B cell (primary cell): ENCODE results near the gene KLHL11. TPM values are rescaled to one million over a fixed set of nuclear protein-coding genes. Genes with fewer than 3 reads are reported as not detected.

Experiments
- ATAC-seq: fragments of 200-7000 bp; cut with Tn5 transposase; one replicate; pipeline ENCODE4 v1.10.0; 2021; ENCODE audit warnings: low read depth, mild to moderate bottlenecking, moderate number of reproducible peaks, moderate library complexity
- CTCF ChIA-PET: fragments of 350-600 bp; sonication (Branson Sonifier 250); formaldehyde crosslinking; loops from one replicate; lab custom pipeline; 2021; ENCODE audit warnings: antibody characterized with exemption, inconsistent platforms; lab: Charles Lee
- POLR2A ChIA-PET: fragments of 350-600 bp; sonication (Branson Sonifier 250); formaldehyde crosslinking; loops from one replicate; lab custom pipeline; 2021; ENCODE audit warnings: antibody characterized with exemption; lab: Charles Lee
- DNase-seq: peaks from one replicate; pipeline ENCODE4 v3.0.0; 2013
- H2AFZ ChIP-seq: 2 replicates; pipeline ENCODE4 v1.6.1; 2012; ENCODE audit warnings: mild to moderate bottlenecking, low read depth, low read length; ENCODE audit not compliant: insufficient read depth, poor library complexity, severe bottlenecking
- H3K27ac ChIP-seq, 2 donors: 1 replicate in 1 of 2; 2 replicates in 1 of 2; pipeline ENCODE4 v1.5.1; 2012 to 2013; ENCODE audit warnings: low read length in 2 of 2, mild to moderate bottlenecking in 2 of 2, moderate library complexity in 1 of 2
- H3K27me3 ChIP-seq, 4 experiments: fragments of 200-600 bp in 1 of 4; sonication (generic) in 1 of 4; replicated peaks in 1 of 4; 1 replicate in 2 of 4; 2 replicates in 2 of 4; pipeline versions ENCODE4 v1.6.1 to v1.7.0; 2013 to 2016; ENCODE audit warnings: low read length in 3 of 4, mild to moderate bottlenecking in 2 of 4, mixed read lengths in 1 of 4, moderate library complexity in 1 of 4; ENCODE audit not compliant: insufficient read depth in 4 of 4, control insufficient read depth in 3 of 4; ENCODE audit errors: control extremely low read depth in 1 of 4
- H3K36me3 ChIP-seq, 2 experiments: replicated peaks in 1 of 2; 1 replicate in 1 of 2; 2 replicates in 1 of 2; pipeline versions ENCODE4 v1.6.1 to v1.7.1; 2013; ENCODE audit warnings: low read length in 1 of 2; ENCODE audit not compliant: insufficient read depth in 2 of 2, control insufficient read depth in 1 of 2; ENCODE audit errors: control extremely low read depth in 1 of 2, extremely low read depth in 1 of 2
- H3K4me1 ChIP-seq, 2 donors: fragments of 200-600 bp in 1 of 2; sonication (generic) in 1 of 2; 1 replicate in 1 of 2; 2 replicates in 1 of 2; pipeline versions ENCODE4 v1.5.1 to v1.6.1; 2013 to 2017; ENCODE audit warnings: low read length in 2 of 2; ENCODE audit not compliant: control insufficient read depth in 2 of 2, insufficient read depth in 2 of 2
- H3K4me2 ChIP-seq: replicated peaks from 2 replicates; pipeline ENCODE3; 2012; ENCODE audit warnings: mild to moderate bottlenecking, low read depth, low read length; ENCODE audit not compliant: poor library complexity, severe bottlenecking
- H3K4me3 ChIP-seq, 5 experiments: fragments of 200-600 bp in 1 of 5; sonication (generic) in 1 of 5; 1 replicate in 3 of 5; 2 replicates in 2 of 5; pipeline versions ENCODE4 v1.5.1 to v1.7.0; 2011 to 2016; ENCODE audit warnings: low read length in 4 of 5, mild to moderate bottlenecking in 4 of 5, low read depth in 2 of 5, control low read depth in 1 of 5, moderate library complexity in 1 of 5; ENCODE audit not compliant: insufficient read depth in 1 of 5; ENCODE audit errors: control extremely low read depth in 1 of 5, extremely low read depth in 1 of 5
- H3K79me2 ChIP-seq: fragments of 200-600 bp; sonication (generic); one replicate; pipeline ENCODE4 v1.6.0; 2016; ENCODE audit warnings: low read length; ENCODE audit not compliant: control insufficient read depth, insufficient read depth
- H3K9ac ChIP-seq: fragments of 200-600 bp; sonication (generic); 2 replicates; pipeline ENCODE4 v1.6.1; 2017; ENCODE audit warnings: mild to moderate bottlenecking, low read length, moderate library complexity
- H3K9me3 ChIP-seq, 3 donors: one replicate each; pipeline versions ENCODE4 v1.6.1 to v1.7.1; 2013; ENCODE audit warnings: low read length in 2 of 3; ENCODE audit not compliant: control insufficient read depth in 2 of 3, insufficient read depth in 1 of 3; ENCODE audit errors: control extremely low read depth in 1 of 3
- H4K20me1 ChIP-seq: 2 replicates; pipeline ENCODE4 v1.6.0; 2012; ENCODE audit warnings: mild to moderate bottlenecking, low read length; ENCODE audit not compliant: insufficient read depth, control insufficient read depth, poor library complexity, severe bottlenecking
- H3K27ac Mint-ChIP-seq: one replicate; pipeline ENCODE4 v1.8.0; 2021; ENCODE audit warnings: mixed read lengths
- H3K27me3 Mint-ChIP-seq: one replicate; pipeline ENCODE4 v1.8.0; 2021; ENCODE audit warnings: mixed read lengths
- H3K4me1 Mint-ChIP-seq: one replicate; pipeline ENCODE4 v1.8.0; 2021; ENCODE audit warnings: mixed read lengths
- H3K4me3 Mint-ChIP-seq: one replicate; pipeline ENCODE4 v1.8.0; 2021; ENCODE audit warnings: mixed read lengths
- H3K9me3 Mint-ChIP-seq: one replicate; pipeline ENCODE4 v1.8.0; 2022; ENCODE audit warnings: mixed read lengths; ENCODE audit not compliant: insufficient read depth
- EZH2 ChIP-seq: IDR thresholded peaks from 2 replicates; pipeline ENCODE4 v1.6.1; 2012; ENCODE audit warnings: borderline replicate concordance, low read depth, mild to moderate bottlenecking, moderate library complexity, low read length; ENCODE audit not compliant: insufficient read depth, poor library complexity, severe bottlenecking
- WGBS: methylation state at CpG from one replicate; pipeline ENCODE4 v1.1.5; 2013; ENCODE audit warnings: missing lambda C conversion rate; ENCODE audit not compliant: insufficient coverage; 5-methylcytosine and 5-hydroxymethylcytosine counted together
- intact Hi-C: fragments of 100-400 bp; cut with micrococcal nuclease; formaldehyde crosslinking; loops from one replicate; pipeline ENCODE4 v1.10.0; 2022
- polyA plus RNA-seq: library from polyadenylated mRNA; depleted of rRNA; stranded (reverse); fragments of >200 nt; gene quantifications from 2 replicates; pipeline ENCODE4 v1.2.3, GENCODE V29; 2012
- total RNA-seq, 2 donors: library from RNA; stranded (reverse); fragments of 120-200 nt in 1 of 2; gene quantifications; 1 replicate in 1 of 2; 2 replicates in 1 of 2; pipeline versions ENCODE4 v1.2.3 to v1.2.4, GENCODE V29; 2013 to 2022
- TF ChIP-seq, protein P1 (sequence below): fragments of 200-600 bp; IDR thresholded peaks from one replicate; pipeline ENCODE4 v1.8.0; 2022; ENCODE audit warnings: antibody characterized with exemption, mild to moderate bottlenecking

The KLHL11 gene
- total and polyA plus RNA-seq, 2 donors (not counting 1 experiment from before 2014, with no cell fraction given) = 4.2 to 18.7 TPM

DNA sequence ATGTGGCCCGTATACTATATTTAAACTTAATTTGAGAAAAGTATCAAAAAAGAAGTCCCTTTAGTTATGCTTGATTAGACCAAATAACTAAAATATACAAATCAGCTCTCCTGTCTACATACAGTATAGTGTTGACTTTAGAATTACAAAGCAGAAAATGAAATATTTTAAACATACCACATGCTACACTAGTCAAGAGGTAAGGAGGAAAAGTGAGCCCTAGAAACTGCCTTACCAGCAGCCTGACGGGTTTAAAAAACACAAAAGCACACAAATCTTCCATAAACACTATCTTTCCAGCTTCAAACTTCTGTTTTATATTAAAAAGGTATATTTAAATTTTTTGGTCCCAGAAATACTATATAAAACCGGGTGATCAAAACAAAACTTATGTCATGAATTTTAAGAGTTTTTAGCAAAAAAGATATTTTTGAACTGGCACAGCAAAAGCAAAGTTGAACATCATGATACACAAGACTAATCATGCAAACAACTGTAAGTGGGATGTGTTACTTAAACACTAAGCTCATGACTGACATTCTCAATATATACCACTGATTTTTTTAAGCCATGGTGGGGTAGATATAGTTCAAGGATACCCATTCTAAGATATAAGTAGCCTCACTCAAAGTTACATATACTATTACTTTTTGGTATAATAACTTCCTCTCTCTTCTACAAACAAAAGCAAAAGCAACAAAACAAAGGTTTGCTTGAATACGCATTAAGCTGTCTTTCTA, 15.8 kb downstream of the KLHL11 start:
- Histone ChIP-seq H3K27ac (peak overlapping the region in 1 of 2 donors; percentile 13), H4K20me1 (peaks cover 36% of the 10 kb centered on the region), H3K9ac (no peak overlapping the region), H3K4me2 (no peak overlapping the region), H3K4me1 (peaks cover 8 to 12% of the 10 kb centered on the region in 2 donors), H3K4me3 (no peak overlapping the region), H3K36me3 (peaks cover 2 to 18% of the 10 kb centered on the region in 2 experiments), H3K27me3 (no peaks in the 10 kb centered on the region), H3K79me2 (peaks cover 43% of the 10 kb centered on the region), H3K9me3 (no peaks in the 10 kb centered on the region), H2AFZ (no peak overlapping the region)
- no peak for DNase-seq
- no CpG with 5 or more reads among the region's 4 CpGs for WGBS
- TF ChIP-seq EZH2 = no peak
- TF ChIP-seq, protein P1, sequence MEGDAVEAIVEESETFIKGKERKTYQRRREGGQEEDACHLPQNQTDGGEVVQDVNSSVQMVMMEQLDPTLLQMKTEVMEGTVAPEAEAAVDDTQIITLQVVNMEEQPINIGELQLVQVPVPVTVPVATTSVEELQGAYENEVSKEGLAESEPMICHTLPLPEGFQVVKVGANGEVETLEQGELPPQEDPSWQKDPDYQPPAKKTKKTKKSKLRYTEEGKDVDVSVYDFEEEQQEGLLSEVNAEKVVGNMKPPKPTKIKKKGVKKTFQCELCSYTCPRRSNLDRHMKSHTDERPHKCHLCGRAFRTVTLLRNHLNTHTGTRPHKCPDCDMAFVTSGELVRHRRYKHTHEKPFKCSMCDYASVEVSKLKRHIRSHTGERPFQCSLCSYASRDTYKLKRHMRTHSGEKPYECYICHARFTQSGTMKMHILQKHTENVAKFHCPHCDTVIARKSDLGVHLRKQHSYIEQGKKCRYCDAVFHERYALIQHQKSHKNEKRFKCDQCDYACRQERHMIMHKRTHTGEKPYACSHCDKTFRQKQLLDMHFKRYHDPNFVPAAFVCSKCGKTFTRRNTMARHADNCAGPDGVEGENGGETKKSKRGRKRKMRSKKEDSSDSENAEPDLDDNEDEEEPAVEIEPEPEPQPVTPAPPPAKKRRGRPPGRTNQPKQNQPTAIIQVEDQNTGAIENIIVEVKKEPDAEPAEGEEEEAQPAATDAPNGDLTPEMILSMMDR = no peak
- no peaks in the 10 kb centered on the region for H3K27me3 Mint-ChIP-seq
- peak; percentile 28 for ATAC-seq
- peak overlapping the region; percentile 23 for H3K27ac Mint-ChIP-seq
- POLR2A ChIA-PET = no interaction called here
- CTCF ChIA-PET = interaction anchor here (0.8 to 1.5 kb wide), 3 partner anchors 10 to 63 kb away, joined by 3 read pairs; partner anchors contain the start of gene JUP
- intact Hi-C loops = no loop called here
- peaks cover 33% of the 10 kb centered on the region for H3K4me1 Mint-ChIP-seq
- no peak overlapping the region for H3K4me3 Mint-ChIP-seq
- H3K9me3 Mint-ChIP-seq = no peaks in the 10 kb centered on the region

DNA sequence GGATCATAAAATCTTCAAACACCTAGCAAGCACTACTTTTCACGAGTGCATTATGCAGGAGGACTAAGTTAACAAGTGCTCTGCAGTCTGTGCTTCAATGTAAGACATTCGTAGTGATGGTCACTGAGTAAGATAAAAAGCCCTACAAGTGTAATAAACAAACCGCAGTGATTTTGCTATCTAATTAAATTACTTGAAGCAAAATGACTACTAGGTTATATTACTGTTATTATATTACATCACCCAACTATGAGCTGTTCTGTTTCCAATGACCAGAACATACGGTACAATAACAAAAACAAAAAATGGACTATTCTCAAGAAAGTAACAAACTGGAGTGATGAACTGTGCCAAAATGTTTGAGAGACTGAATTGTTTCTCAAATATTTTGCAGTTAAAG, 16.4 kb downstream of the KLHL11 start:
- Mint-ChIP-seq H3K27ac (peak overlapping the region; percentile 23), H3K27me3 (no peaks in the 10 kb centered on the region), H3K4me3 (no peak overlapping the region), H3K4me1 (peaks cover 30% of the 10 kb centered on the region), H3K9me3 (no peaks in the 10 kb centered on the region)
- Histone ChIP-seq H3K27ac (no peak overlapping the region), H3K4me1 (peaks cover 8 to 12% of the 10 kb centered on the region in 2 donors), H4K20me1 (peaks cover 29% of the 10 kb centered on the region), H2AFZ (no peak overlapping the region), H3K9me3 (no peaks in the 10 kb centered on the region), H3K27me3 (no peaks in the 10 kb centered on the region), H3K9ac (no peak overlapping the region), H3K36me3 (peaks cover 1 to 11% of the 10 kb centered on the region in 2 experiments), H3K79me2 (peaks cover 39% of the 10 kb centered on the region), H3K4me2 (no peak overlapping the region), H3K4me3 (no peak overlapping the region)
- ChIA-PET CTCF (interaction anchor here (0.9 to 1.5 kb wide), 2 partner anchors 11 to 37 kb away, joined by 3 to 4 read pairs; partner anchors contain the start of gene P3H4), POLR2A (no interaction called here)
- DNase-seq = no peak
- ATAC-seq = no peak
- WGBS = no CpG with 5 or more reads among the region's 4 CpGs
- TF ChIP-seq, protein P1 = no peak
- no peak for TF ChIP-seq EZH2
- intact Hi-C loops = no loop called here
